HEK293 (cell line): ENCODE results near the gene INO80.

Source experiments
- CTCF ChIA-PET: fragments of 350-600 bp; formaldehyde crosslinking; extraction: SDS; loops from one replicate; lab custom pipeline; 2021; ENCODE audit warnings: antibody characterized with exemption; lab: Yijun Ruan, JAX
- POLR2A ChIA-PET: fragments of 300-600 bp; formaldehyde crosslinking; extraction: SDS; loops from one replicate; lab custom pipeline; 2020; ENCODE audit warnings: antibody characterized with exemption, inconsistent platforms; lab: Yijun Ruan, JAX
- H3K27ac ChIP-seq: fragments of 200-500 bp; sonication (Bioruptor generic); 2 replicates; pipeline ENCODE4 v1.5.1; 2014; ENCODE audit warnings: low read depth, low read length, control low read depth, inconsistent platforms; ENCODE audit errors: extremely low read depth
- H3K36me3 ChIP-seq, 2 experiments: fragments of 200-500 bp in 1 of 2; sonication (Bioruptor generic) in 1 of 2; 1 replicate in 1 of 2; 2 replicates in 1 of 2; pipeline ENCODE4 v1.5.1; 2014 to 2017; ENCODE audit warnings: inconsistent platforms in 2 of 2, low read length in 2 of 2; ENCODE audit not compliant: control insufficient read depth in 2 of 2, insufficient read depth in 1 of 2
- H3K4me1 ChIP-seq: fragments of 200-500 bp; sonication (Bioruptor generic); 2 replicates; pipeline ENCODE4 v1.5.1; 2014; ENCODE audit warnings: mild to moderate bottlenecking, low read length, inconsistent platforms; ENCODE audit not compliant: control insufficient read depth, insufficient read depth
- H3K4me3 ChIP-seq: 2 replicates; pipeline ENCODE4 v1.5.1; 2011; ENCODE audit warnings: low read depth, mild to moderate bottlenecking, control low read depth, low read length, moderate library complexity
- H3K9me3 ChIP-seq: fragments of 200-500 bp; sonication (Bioruptor generic); 2 replicates; pipeline ENCODE4 v1.5.1; 2014; ENCODE audit warnings: low read depth, low read length, inconsistent platforms; ENCODE audit not compliant: control insufficient read depth, insufficient read depth
- BCL11A ChIP-seq: fragments of 450-650 bp; formaldehyde crosslinking; IDR thresholded peaks from 2 replicates; pipeline ENCODE4 v1.5.1; 2016; ENCODE audit warnings: low read depth, missing biosample characterization, missing genetic modification characterization
- KLF7 ChIP-seq: fragments of 450-650 bp; formaldehyde crosslinking; IDR thresholded peaks from 2 replicates; pipeline ENCODE4 v1.5.1; 2016; ENCODE audit warnings: missing biosample characterization, missing genetic modification characterization, borderline replicate concordance
- KLF8 ChIP-seq: fragments of 450-650 bp; formaldehyde crosslinking; IDR thresholded peaks from 2 replicates; pipeline ENCODE4 v1.5.1; 2016; ENCODE audit warnings: missing biosample characterization, missing genetic modification characterization
- RBAK ChIP-seq: fragments of 450-650 bp; formaldehyde crosslinking; IDR thresholded peaks from 2 replicates; pipeline ENCODE4 v1.5.1; 2016; ENCODE audit warnings: missing biosample characterization, missing genetic modification characterization
- TCF7L2 ChIP-seq: IDR thresholded peaks from 2 replicates; pipeline ENCODE4 v1.6.1; 2011; ENCODE audit warnings: low read depth, mild to moderate bottlenecking, inconsistent platforms, low read length, moderate library complexity, borderline replicate concordance
- YY2 ChIP-seq: fragments of 450-650 bp; formaldehyde crosslinking; IDR thresholded peaks from 2 replicates; pipeline ENCODE4 v1.5.1; 2016; ENCODE audit warnings: missing biosample characterization, missing genetic modification characterization
- ZEB2 ChIP-seq: fragments of 450-650 bp; formaldehyde crosslinking; IDR thresholded peaks from 2 replicates; pipeline ENCODE4 v1.5.1; 2016; ENCODE audit warnings: missing biosample characterization, missing genetic modification characterization
- ZNF10 ChIP-seq: fragments of 450-650 bp; formaldehyde crosslinking; IDR thresholded peaks from 2 replicates; pipeline ENCODE4 v1.5.1; 2017; ENCODE audit warnings: missing biosample characterization, missing genetic modification characterization
- ZNF19 ChIP-seq: fragments of 450-650 bp; formaldehyde crosslinking; IDR thresholded peaks from 2 replicates; pipeline ENCODE4; 2016; ENCODE audit warnings: missing biosample characterization, missing genetic modification characterization, low read depth
- ZNF214 ChIP-seq: fragments of 450-650 bp; formaldehyde crosslinking; IDR thresholded peaks from 2 replicates; pipeline ENCODE4 v1.5.1; 2017; ENCODE audit warnings: missing biosample characterization, mild to moderate bottlenecking, missing genetic modification characterization, borderline replicate concordance
- ZNF341 ChIP-seq: fragments of 450-650 bp; formaldehyde crosslinking; IDR thresholded peaks from 2 replicates; pipeline ENCODE4; 2016; ENCODE audit warnings: low read depth, missing biosample characterization, missing genetic modification characterization
- ZNF391 ChIP-seq: fragments of 450-650 bp; formaldehyde crosslinking; IDR thresholded peaks from 2 replicates; pipeline ENCODE4 v1.5.1; 2016; ENCODE audit warnings: low read depth, missing biosample characterization, missing genetic modification characterization, borderline replicate concordance
- ZNF501 ChIP-seq: fragments of 450-650 bp; formaldehyde crosslinking; IDR thresholded peaks from 2 replicates; pipeline ENCODE4 v1.5.1; 2016; ENCODE audit warnings: missing biosample characterization, missing genetic modification characterization
- ZNF623 ChIP-seq: fragments of 450-650 bp; formaldehyde crosslinking; IDR thresholded peaks from 2 replicates; pipeline ENCODE4 v1.5.1; 2016; ENCODE audit warnings: missing biosample characterization, missing genetic modification characterization
- ZNF626 ChIP-seq: fragments of 450-650 bp; sonication (Bioruptor Pico); formaldehyde crosslinking; IDR thresholded peaks from 2 replicates; pipeline ENCODE4 v1.5.1; 2018; ENCODE audit warnings: missing biosample characterization, missing genetic modification characterization, inconsistent platforms
- ZSCAN16 ChIP-seq: fragments of 450-650 bp; formaldehyde crosslinking; IDR thresholded peaks from 2 replicates; pipeline ENCODE4 v1.5.1; 2016; ENCODE audit warnings: missing biosample characterization, missing genetic modification characterization
- ZSCAN30 ChIP-seq: fragments of 450-650 bp; IDR thresholded peaks from 2 replicates; pipeline ENCODE4 v1.5.1; 2018; ENCODE audit warnings: missing biosample characterization, mild to moderate bottlenecking, missing genetic modification characterization, moderate library complexity
- TF ChIP-seq, protein P1 (sequence below): fragments of 450-650 bp; formaldehyde crosslinking; IDR thresholded peaks from 2 replicates; pipeline ENCODE4 v1.5.1; 2016; ENCODE audit warnings: missing biosample characterization, missing genetic modification characterization
- TF ChIP-seq, protein P2 (sequence below): fragments of 450-650 bp; formaldehyde crosslinking; IDR thresholded peaks from 2 replicates; pipeline ENCODE4 v1.5.1; 2017; ENCODE audit warnings: missing biosample characterization, missing genetic modification characterization
- TF ChIP-seq, protein P3 (sequence below): fragments of 450-650 bp; formaldehyde crosslinking; IDR thresholded peaks from 2 replicates; pipeline ENCODE4 v1.5.1; 2016; ENCODE audit warnings: missing biosample characterization, missing genetic modification characterization
- TF ChIP-seq, protein P4 (sequence below): fragments of 450-650 bp; formaldehyde crosslinking; IDR thresholded peaks from 2 replicates; pipeline ENCODE4 v1.5.1; 2016; ENCODE audit warnings: missing biosample characterization, missing genetic modification characterization
- TF ChIP-seq, protein P5 (sequence below): fragments of 450-650 bp; formaldehyde crosslinking; conservative IDR thresholded peaks from 2 replicates; pipeline ENCODE4 v1.5.1; 2016; ENCODE audit warnings: low read depth, missing biosample characterization, missing genetic modification characterization

INO80 gene

DNA sequence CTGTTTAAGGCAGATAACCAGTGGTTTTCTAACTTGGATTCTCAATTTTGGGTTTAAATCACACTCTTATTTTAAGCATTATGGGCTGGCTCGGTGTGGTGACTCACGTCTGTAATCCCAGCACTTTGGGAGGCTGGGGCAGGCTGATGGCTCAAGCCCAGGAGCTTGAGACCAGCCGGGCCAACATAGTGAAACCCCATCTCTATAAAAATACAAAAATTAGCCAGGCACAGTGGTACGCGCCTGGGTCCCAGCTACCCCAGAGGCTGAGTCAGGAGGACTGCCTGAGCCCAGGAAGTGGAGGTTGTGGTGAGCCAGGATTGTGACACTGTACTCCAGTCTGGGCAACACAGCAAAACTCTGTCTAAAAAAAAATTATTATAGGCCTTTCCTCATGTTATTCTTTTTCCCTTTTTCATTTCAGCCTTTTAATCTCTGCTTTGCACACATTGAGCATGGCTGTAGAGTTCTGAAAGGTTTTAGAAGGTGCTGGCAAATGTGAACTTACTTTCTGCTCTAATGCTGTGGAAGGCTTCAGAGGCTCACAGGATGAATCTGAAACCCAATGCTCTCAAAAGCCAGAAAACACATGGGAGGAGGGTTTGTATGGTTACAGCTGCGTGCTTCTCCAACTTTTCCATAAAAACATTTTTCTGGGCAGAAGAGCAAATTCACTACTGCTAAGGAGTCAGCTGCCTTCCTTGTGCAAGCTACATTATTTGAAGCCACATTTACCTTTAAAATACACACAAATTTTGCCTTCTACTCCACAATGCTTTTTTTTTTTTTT lies 130.3 kb downstream of the INO80 start (continued):
- TF ChIP-seq, protein P1, sequence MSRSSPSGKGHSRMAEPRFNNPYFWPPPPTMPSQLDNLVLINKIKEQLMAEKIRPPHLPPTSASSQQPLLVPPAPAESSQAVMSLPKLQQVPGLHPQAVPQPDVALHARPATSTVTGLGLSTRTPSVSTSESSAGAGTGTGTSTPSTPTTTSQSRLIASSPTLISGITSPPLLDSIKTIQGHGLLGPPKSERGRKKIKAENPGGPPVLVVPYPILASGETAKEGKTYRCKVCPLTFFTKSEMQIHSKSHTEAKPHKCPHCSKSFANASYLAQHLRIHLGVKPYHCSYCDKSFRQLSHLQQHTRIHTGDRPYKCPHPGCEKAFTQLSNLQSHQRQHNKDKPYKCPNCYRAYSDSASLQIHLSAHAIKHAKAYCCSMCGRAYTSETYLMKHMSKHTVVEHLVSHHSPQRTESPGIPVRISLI (tag by site-specific recombination), result no peak

DNA sequence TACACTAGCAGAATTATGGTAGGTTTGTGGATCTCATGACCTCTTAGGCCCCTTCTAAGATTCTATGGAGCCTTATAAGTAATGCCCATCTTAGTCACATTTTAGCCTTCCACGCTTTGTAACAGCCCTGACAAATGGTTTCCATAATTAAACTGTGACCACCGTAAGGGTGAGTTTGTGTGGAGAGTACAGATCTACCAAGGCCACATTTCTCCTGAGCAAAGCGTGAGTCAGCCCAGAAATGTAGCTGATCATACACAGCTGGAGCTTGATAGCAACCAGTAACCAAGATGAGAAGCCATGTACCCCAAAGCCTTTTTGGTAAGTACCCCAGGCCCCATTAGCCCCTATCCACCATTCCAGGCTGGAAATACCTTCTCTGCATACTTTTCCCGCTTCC lies 131.1 kb downstream of the INO80 start:
- peaks cover 8 to 87% of the 10 kb centered on the region in 2 experiments for H3K36me3 ChIP-seq
- H3K4me1 ChIP-seq, result no peaks in the 10 kb centered on the region
- no peak for TF ChIP-seq ZNF623 (tag by site-specific recombination)
- no peak for TF ChIP-seq ZNF214 (tag by site-specific recombination)
- TF ChIP-seq ZSCAN16 (tag by site-specific recombination), result no peak
- no peaks in the 10 kb centered on the region for H3K9me3 ChIP-seq
- POLR2A ChIA-PET, result no interaction called here
- CTCF ChIA-PET, result interaction anchor here (0.5 kb wide), 1 partner anchor 80 kb away, joined by 3 read pairs; no protein-coding TSS in a partner anchor
- H3K4me3 ChIP-seq, result no peak overlapping the region
- no peak overlapping the region for H3K27ac ChIP-seq

DNA sequence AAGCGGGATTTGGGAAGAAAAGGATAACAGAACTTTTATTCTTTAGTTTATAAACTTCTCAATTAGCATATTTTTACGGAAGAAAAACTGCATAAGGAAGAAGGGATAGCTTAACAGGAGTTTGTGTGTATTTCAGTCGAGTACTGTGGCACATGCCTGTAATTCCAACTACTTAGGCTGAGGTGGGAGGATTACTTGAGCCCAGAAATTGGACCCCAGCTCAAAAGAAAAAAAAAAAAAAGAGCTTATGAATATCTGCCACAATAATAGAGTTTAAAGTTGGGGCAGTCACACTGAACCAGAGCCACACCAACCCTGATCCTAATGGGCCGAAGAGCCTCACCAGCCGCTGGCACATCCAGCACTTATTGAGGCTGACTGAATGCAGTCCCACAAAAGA lies 131.7 kb downstream of the INO80 start:
- H3K4me1 ChIP-seq, result no peaks in the 10 kb centered on the region
- no peak overlapping the region for H3K27ac ChIP-seq
- no peak overlapping the region for H3K4me3 ChIP-seq
- H3K9me3 ChIP-seq, result no peaks in the 10 kb centered on the region
- ChIA-PET CTCF (no interaction called here), POLR2A (interaction anchor here (0.7 kb wide), 1 partner anchor 31 kb away, joined by 3 read pairs; the partner anchor contains the start of gene CHAC1)
- H3K36me3 ChIP-seq, result peaks cover 8 to 91% of the 10 kb centered on the region in 2 experiments
- TF ChIP-seq ZNF19, result no peak
- TF ChIP-seq KLF8 (tag by site-specific recombination), result no peak
- TF ChIP-seq, protein P1 (tag by site-specific recombination), result no peak
- TF ChIP-seq, protein P2, sequence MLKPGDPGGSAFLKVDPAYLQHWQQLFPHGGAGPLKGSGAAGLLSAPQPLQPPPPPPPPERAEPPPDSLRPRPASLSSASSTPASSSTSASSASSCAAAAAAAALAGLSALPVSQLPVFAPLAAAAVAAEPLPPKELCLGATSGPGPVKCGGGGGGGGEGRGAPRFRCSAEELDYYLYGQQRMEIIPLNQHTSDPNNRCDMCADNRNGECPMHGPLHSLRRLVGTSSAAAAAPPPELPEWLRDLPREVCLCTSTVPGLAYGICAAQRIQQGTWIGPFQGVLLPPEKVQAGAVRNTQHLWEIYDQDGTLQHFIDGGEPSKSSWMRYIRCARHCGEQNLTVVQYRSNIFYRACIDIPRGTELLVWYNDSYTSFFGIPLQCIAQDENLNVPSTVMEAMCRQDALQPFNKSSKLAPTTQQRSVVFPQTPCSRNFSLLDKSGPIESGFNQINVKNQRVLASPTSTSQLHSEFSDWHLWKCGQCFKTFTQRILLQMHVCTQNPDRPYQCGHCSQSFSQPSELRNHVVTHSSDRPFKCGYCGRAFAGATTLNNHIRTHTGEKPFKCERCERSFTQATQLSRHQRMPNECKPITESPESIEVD, result no peak
- TF ChIP-seq, protein P3, sequence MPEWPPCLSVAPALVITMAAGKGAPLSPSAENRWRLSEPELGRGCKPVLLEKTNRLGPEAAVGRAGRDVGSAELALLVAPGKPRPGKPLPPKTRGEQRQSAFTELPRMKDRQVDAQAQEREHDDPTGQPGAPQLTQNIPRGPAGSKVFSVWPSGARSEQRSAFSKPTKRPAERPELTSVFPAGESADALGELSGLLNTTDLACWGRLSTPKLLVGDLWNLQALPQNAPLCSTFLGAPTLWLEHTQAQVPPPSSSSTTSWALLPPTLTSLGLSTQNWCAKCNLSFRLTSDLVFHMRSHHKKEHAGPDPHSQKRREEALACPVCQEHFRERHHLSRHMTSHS, result no peak
- TF ChIP-seq ZNF391 (tag by site-specific recombination), result no peak
- TF ChIP-seq BCL11A (tag by site-specific recombination), result no peak
- no peak for TF ChIP-seq RBAK (tag by site-specific recombination)
- no peak for TF ChIP-seq ZNF501 (tag by site-specific recombination)
- TF ChIP-seq KLF7 (tag by site-specific recombination), result no peak
- no peak for TF ChIP-seq ZSCAN30 (tag by site-specific recombination)
- TF ChIP-seq, protein P4, sequence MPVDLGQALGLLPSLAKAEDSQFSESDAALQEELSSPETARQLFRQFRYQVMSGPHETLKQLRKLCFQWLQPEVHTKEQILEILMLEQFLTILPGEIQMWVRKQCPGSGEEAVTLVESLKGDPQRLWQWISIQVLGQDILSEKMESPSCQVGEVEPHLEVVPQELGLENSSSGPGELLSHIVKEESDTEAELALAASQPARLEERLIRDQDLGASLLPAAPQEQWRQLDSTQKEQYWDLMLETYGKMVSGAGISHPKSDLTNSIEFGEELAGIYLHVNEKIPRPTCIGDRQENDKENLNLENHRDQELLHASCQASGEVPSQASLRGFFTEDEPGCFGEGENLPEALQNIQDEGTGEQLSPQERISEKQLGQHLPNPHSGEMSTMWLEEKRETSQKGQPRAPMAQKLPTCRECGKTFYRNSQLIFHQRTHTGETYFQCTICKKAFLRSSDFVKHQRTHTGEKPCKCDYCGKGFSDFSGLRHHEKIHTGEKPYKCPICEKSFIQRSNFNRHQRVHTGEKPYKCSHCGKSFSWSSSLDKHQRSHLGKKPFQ (tag by site-specific recombination), result no peak
- no peak for TF ChIP-seq YY2 (tag by site-specific recombination)
- TF ChIP-seq ZNF10 (tag by site-specific recombination), result no peak
- no peak for TF ChIP-seq ZNF626
- TF ChIP-seq TCF7L2, result no peak
- TF ChIP-seq, protein P5, sequence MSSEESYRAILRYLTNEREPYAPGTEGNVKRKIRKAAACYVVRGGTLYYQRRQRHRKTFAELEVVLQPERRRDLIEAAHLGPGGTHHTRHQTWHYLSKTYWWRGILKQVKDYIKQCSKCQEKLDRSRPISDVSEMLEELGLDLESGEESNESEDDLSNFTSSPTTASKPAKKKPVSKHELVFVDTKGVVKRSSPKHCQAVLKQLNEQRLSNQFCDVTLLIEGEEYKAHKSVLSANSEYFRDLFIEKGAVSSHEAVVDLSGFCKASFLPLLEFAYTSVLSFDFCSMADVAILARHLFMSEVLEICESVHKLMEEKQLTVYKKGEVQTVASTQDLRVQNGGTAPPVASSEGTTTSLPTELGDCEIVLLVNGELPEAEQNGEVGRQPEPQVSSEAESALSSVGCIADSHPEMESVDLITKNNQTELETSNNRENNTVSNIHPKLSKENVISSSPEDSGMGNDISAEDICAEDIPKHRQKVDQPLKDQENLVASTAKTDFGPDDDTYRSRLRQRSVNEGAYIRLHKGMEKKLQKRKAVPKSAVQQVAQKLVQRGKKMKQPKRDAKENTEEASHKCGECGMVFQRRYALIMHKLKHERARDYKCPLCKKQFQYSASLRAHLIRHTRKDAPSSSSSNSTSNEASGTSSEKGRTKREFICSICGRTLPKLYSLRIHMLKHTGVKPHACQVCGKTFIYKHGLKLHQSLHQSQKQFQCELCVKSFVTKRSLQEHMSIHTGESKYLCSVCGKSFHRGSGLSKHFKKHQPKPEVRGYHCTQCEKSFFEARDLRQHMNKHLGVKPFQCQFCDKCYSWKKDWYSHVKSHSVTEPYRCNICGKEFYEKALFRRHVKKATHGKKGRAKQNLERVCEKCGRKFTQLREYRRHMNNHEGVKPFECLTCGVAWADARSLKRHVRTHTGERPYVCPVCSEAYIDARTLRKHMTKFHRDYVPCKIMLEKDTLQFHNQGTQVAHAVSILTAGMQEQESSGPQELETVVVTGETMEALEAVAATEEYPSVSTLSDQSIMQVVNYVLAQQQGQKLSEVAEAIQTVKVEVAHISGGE, result no peak
- no peak for TF ChIP-seq ZEB2 (tag by site-specific recombination)
- no peak for TF ChIP-seq ZNF341
